ENCODE results near the gene ACP3.

Gene ACP3

GRCh38 chr3:132347811-132348210 lies 30.6 kb downstream of the ACP3 start:
- no peaks in the 10 kb centered on the region for H3K9me2 ChIP-seq (replicated peaks; ENCODE audit: insufficient read depth, low read length)
- H3K4me3 ChIP-seq (ENCODE audit: insufficient read depth, low read length, poor library complexity, severe bottlenecking), result no peak overlapping the region
- H3K79me2 ChIP-seq (ENCODE audit: insufficient read depth, low read length), result no peaks in the 10 kb centered on the region
- H4K20me1 ChIP-seq (ENCODE audit: low read depth, low read length), result no peaks in the 10 kb centered on the region
- no peak overlapping the region for H3K27ac ChIP-seq (ENCODE audit: low read depth, low read length)
- H3K36me3 ChIP-seq (ENCODE audit: low read length), result no peaks in the 10 kb centered on the region
- H3K9ac ChIP-seq (ENCODE audit: low read length), result no peak overlapping the region
- no peaks in the 10 kb centered on the region for H3K27me3 ChIP-seq (ENCODE audit: low read length)
- no peaks in the 10 kb centered on the region for H3F3A ChIP-seq (ENCODE audit: insufficient read depth)
- H2AFZ ChIP-seq (ENCODE audit: low read depth, low read length, severe bottlenecking), result no peak overlapping the region
- no peaks in the 10 kb centered on the region for H3K9me3 ChIP-seq (ENCODE audit: insufficient read depth, low read length)
- H3K4me2 ChIP-seq (ENCODE audit: low read depth, low read length, poor library complexity, severe bottlenecking), result no peak overlapping the region
- TF ChIP-seq, protein P1, sequence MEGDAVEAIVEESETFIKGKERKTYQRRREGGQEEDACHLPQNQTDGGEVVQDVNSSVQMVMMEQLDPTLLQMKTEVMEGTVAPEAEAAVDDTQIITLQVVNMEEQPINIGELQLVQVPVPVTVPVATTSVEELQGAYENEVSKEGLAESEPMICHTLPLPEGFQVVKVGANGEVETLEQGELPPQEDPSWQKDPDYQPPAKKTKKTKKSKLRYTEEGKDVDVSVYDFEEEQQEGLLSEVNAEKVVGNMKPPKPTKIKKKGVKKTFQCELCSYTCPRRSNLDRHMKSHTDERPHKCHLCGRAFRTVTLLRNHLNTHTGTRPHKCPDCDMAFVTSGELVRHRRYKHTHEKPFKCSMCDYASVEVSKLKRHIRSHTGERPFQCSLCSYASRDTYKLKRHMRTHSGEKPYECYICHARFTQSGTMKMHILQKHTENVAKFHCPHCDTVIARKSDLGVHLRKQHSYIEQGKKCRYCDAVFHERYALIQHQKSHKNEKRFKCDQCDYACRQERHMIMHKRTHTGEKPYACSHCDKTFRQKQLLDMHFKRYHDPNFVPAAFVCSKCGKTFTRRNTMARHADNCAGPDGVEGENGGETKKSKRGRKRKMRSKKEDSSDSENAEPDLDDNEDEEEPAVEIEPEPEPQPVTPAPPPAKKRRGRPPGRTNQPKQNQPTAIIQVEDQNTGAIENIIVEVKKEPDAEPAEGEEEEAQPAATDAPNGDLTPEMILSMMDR (IDR thresholded peaks at IDR 0.05; ENCODE audit: insufficient read depth, low read length, poor library complexity, severe bottlenecking), result no peak
- no peak for TF ChIP-seq EZH2phosphoT487 (conservative IDR thresholded peaks at IDR 0.05; ENCODE audit: low read length)

- no peaks in the 10 kb centered on the region for H3K36me3 ChIP-seq (ENCODE audit: low read length)
- TF ChIP-seq EZH2phosphoT487 (conservative IDR thresholded peaks at IDR 0.05; ENCODE audit: low read length), result no peak
- TF ChIP-seq, protein P1 (IDR thresholded peaks at IDR 0.05; ENCODE audit: insufficient read depth, low read length, poor library complexity, severe bottlenecking), result no peak
- no peaks in the 10 kb centered on the region for H3F3A ChIP-seq (ENCODE audit: insufficient read depth)
- no peak overlapping the region for H3K4me3 ChIP-seq (ENCODE audit: insufficient read depth, low read length, poor library complexity, severe bottlenecking)
- no peaks in the 10 kb centered on the region for H3K9me3 ChIP-seq (ENCODE audit: insufficient read depth, low read length)
- no peak overlapping the region for H3K9ac ChIP-seq (ENCODE audit: low read length)
- no peak overlapping the region for H2AFZ ChIP-seq (ENCODE audit: low read depth, low read length, severe bottlenecking)
- no peak overlapping the region for H3K4me2 ChIP-seq (ENCODE audit: low read depth, low read length, poor library complexity, severe bottlenecking)
- no peaks in the 10 kb centered on the region for H3K27me3 ChIP-seq (ENCODE audit: low read length)
- no peaks in the 10 kb centered on the region for H4K20me1 ChIP-seq (ENCODE audit: low read depth, low read length)
- no peaks in the 10 kb centered on the region for H3K9me2 ChIP-seq (replicated peaks; ENCODE audit: insufficient read depth, low read length)
- H3K27ac ChIP-seq (ENCODE audit: low read depth, low read length), result no peak overlapping the region
- H3K79me2 ChIP-seq (ENCODE audit: insufficient read depth, low read length), result no peaks in the 10 kb centered on the region
These were observed 31.3 kb downstream of the ACP3 start for GRCh38 chr3:132348531-132348930.

- H4K20me1 ChIP-seq (ENCODE audit: low read depth, low read length), result no peaks in the 10 kb centered on the region
- H3K27ac ChIP-seq (ENCODE audit: low read depth, low read length), result no peak overlapping the region
- H3K9ac ChIP-seq (ENCODE audit: low read length), result no peak overlapping the region
- no peaks in the 10 kb centered on the region for H3K9me2 ChIP-seq (replicated peaks; ENCODE audit: insufficient read depth, low read length)
- H3K79me2 ChIP-seq (ENCODE audit: insufficient read depth, low read length), result no peaks in the 10 kb centered on the region
- no peak overlapping the region for H3K4me3 ChIP-seq (ENCODE audit: insufficient read depth, low read length, poor library complexity, severe bottlenecking)
- no peaks in the 10 kb centered on the region for H3K36me3 ChIP-seq (ENCODE audit: low read length)
- H3K9me3 ChIP-seq (ENCODE audit: insufficient read depth, low read length), result no peaks in the 10 kb centered on the region
- H2AFZ ChIP-seq (ENCODE audit: low read depth, low read length, severe bottlenecking), result no peak overlapping the region
- no peaks in the 10 kb centered on the region for H3F3A ChIP-seq (ENCODE audit: insufficient read depth)
- TF ChIP-seq EZH2phosphoT487 (conservative IDR thresholded peaks at IDR 0.05; ENCODE audit: low read length), result no peak
- TF ChIP-seq, protein P1 (IDR thresholded peaks at IDR 0.05; ENCODE audit: insufficient read depth, low read length, poor library complexity, severe bottlenecking), result no peak
- H3K4me2 ChIP-seq (ENCODE audit: low read depth, low read length, poor library complexity, severe bottlenecking), result no peak overlapping the region
- no peaks in the 10 kb centered on the region for H3K27me3 ChIP-seq (ENCODE audit: low read length)
These were observed 33.6 kb downstream of the ACP3 start for GRCh38 chr3:132350814-132351213.

Measured in SU-DHL-6 (cell line).